GM13976 (cell line): ENCODE data around the gene CD2.

Experiments
- DNase-seq: peaks from one replicate; pipeline ENCODE4 v3.0.0; 2012; ENCODE audit warnings: low spot score
- CTCF ChIP-seq: IDR thresholded peaks from 2 replicates; pipeline ENCODE4 v1.5.1; 2012; ENCODE audit warnings: borderline replicate concordance, mild to moderate bottlenecking; ENCODE audit not compliant: insufficient read depth; ENCODE audit errors: extremely low read depth, missing control alignments, control extremely low read depth
- in situ Hi-C: fragments of 300-500 bp; cut with MboI; formaldehyde crosslinking; loops from one replicate; pipeline ENCODE4 v1.12.0; 2022; ENCODE audit warnings: low sequenced_read_pairs, mixed read lengths, inconsistent platforms; ENCODE audit not compliant: unreplicated experiment

Gene CD2

DNA sequence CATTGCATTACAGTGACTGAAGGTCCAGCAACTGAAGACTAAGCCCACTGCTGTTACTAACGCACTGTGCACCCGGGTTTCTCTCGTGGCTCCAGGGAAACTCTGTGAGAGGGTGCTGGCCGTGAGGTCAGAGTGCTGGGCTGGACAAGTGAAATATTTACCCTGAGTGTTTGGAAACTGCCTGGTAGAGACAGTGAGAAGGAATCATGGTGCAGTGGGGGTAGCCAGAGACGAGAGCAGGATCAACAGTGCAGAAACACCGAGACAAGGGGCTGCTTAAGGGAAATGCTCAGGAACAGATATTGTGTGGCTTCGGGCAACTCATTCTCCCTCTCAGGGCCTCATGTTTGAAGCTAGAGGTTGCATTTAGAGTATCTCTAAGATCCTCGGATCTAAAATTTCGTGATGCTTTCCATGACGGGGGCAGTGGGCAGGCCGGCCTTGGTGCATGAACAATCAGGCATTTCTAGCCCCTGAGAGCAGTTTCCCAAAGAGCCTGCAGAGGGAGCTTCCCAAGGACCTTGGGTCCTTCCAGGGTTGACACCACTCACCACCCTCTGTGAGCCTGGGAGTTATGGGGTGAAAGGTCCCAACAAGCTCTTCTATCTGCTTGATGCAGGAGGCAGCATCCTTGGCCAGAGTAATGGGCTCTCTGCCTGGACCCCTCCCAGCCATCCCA is 9.7 kb downstream of the CD2 start:
- TF ChIP-seq CTCF = no peak
- in situ Hi-C loops = no loop called here
- DNase-seq = no peak

GRCh38 chr1:116764466-116764898 is 10.3 kb downstream of the CD2 start:
- TF ChIP-seq CTCF = no peak
- in situ Hi-C loops = no loop called here
- DNase-seq = no peak

GRCh38 chr1:116764906-116765862 is 11.0 kb downstream of the CD2 start:
- no peak for DNase-seq
- TF ChIP-seq CTCF = no peak

DNA sequence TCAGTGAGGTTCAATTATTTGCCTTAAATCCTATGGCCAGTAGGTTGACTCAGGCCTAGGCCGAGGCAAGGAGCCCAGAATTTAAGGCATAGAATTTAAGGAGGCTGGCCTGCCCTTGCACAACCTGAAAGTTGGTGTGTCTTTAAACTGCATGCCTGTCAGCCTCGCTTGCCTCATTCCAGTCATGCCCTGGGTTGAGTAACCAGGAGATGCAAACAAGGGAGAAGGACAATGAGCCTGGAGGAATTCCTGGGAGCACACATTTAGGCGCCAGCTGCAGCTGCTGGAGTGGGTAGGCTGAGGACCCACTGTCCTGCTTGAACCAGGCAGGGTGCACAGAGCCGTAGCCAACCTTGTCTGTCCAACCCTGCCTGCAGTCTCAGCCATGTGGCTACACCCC is 11.7 kb downstream of the CD2 start:
- no peak for DNase-seq
- TF ChIP-seq CTCF = no peak
- in situ Hi-C loops = no loop called here

More at GRCh38 chr1:116764906-116765862, 11.0 kb downstream of the CD2 start:
- in situ Hi-C loops = no loop called here

DNA sequence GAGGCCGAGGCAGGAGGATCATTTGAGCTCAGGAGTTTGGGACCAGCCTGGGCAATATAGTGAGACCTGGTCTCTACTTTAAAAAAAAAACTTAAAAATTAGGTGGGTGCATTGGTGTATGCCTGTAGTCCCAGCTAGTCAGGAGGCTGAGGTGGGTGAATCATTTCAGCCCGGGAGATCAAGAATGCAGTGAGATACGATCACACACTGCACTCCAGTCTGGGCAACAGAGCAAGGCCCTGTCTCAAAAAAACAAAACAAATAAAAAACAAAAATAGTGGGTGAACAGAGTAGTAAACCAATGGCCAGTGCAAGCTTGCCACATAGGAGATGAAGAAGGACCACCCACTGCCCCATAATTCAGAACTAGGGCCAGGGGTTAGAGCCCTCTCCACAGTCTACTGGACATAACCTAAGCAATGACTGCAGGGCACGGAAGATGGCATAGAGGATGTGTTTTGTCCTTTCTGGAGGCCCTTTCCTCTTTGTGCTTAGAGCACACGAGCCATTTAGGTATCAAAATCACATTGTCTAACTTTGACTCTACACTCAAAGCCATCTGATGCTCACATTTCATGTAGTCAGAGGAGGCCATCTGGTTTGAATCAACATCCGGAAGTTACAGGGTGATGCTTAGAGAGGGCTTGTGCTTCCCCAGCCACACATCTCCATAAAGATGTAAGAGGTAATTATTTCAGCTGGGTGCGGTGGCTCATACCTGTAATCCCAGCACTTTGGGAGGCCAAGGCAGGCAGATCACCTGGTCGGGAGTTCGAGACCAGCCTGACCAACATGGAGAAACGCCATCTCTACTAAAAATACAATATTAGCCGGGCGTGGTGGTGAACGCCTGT is 12.6 kb downstream of the CD2 start:
- no peak for DNase-seq
- in situ Hi-C loops = no loop called here

More for the DNA sequence above, 12.6 kb downstream of the CD2 start:
- TF ChIP-seq CTCF = no peak
